T-helper 9 cell (primary cell): Measurements from ENCODE around the gene RARA.

ENCODE experiments used
- DNase-seq: peaks from one replicate; pipeline ENCODE4 v3.0.0-alpha.2; 2020

The RARA gene

DNA sequence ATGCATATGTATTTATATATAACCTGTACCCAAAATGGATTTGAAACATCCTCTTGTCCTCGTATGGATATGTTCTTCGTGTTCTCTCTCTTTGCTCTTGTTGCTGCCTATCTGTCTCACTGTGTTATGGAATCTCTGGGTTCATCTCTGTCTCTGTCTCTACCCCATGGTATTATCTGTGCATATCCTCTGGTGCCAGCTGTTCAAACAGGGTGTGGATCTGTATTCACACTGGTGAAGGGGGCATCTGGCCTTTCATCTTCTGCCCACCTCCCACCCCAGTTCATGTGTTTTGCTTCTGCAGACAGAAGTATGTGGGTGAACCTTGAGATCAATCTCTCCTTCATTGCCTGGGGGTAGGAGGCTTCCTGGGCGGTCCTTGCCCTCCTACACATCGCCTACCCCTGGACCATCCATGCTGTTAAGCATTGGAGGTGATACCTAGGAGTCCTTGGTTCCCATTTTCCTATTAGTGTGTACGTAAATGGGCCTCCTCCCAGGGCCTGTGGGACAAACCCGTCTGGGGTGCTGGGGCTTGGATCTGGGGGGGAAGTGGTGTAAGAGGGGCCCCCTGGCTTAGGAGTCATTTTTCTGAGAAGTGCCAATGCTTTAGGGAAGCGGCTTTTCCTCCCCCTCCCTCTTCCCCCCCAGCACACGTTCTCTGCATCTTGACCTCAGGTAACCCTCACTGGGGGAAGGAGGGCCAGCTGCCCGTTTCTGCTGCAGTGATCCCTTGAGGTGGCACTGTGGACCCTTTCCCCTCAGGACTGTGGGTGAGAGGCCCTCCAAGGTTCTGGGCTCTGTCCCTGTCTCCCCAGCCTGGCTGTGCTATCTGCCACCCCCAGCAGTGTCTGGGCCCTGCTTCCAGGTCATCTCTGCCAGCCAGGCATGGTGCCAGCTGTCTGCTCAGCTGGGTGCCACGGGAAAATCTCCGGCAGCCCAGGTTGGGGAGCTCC lies 21.1 kb downstream of the RARA start:
- DNase-seq = no peak

DNA sequence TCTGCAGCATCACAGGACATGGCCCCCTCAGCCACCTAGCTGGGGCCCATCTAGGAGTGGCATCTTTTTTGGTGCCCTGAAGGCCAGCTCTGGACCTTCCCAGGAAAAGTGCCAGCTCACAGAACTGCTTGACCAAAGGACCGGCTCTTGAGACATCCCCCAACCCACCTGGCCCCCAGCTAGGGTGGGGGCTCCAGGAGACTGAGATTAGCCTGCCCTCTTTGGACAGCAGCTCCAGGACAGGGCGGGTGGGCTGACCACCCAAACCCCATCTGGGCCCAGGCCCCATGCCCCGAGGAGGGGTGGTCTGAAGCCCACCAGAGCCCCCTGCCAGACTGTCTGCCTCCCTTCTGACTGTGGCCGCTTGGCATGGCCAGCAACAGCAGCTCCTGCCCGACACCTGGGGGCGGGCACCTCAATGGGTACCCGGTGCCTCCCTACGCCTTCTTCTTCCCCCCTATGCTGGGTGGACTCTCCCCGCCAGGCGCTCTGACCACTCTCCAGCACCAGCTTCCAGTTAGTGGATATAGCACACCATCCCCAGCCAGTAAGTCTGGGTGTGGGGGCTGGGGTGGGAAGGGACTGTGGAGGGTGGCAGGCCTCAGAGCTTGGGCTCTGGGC lies 22.0 kb downstream of the RARA start:
- DNase-seq = no peak

DNA sequence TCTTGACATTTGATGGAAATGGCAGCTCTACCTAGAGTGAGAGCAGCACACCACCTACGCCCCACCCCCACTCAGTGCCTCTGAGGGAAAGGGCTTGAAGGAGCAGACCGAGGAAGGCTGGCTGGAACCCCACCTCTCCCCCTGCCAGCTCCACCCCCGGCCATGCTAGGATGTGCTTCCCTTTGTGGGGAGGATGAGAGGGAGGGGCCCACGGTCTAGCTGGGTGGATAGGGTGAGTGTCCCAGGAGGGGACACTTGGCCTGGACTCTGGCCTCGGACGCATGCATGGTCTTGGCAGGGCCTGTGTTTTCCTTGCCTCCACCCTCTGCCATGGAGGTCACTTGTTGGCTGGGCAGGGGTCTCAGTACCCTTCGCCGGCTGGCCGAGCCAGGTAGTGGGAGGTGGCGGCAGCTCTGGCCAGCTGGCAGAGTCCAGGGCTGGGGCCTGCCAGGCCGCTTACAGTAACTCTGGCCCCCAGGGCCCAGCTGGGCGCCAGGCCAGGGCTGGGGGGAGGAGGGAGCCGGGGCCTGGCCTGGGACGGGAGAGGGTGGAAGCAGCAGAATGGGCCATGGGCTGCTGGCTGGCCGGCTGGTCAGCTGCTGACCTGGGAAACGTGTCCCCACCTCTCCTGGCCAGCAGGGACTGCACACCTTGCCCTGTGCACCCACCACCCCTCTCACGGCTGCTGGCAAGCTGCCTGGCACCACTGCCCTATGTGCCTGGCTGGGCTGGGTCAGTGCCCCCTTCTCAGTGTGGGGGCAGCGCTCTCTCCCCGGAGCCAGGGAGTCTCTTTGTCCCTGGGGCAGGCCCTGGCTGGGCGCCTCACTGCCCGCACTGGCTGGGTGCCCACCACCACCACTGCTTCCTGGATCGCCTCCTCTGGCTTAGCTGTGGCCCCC lies 23.0 kb downstream of the RARA start:
- no peak for DNase-seq

DNA sequence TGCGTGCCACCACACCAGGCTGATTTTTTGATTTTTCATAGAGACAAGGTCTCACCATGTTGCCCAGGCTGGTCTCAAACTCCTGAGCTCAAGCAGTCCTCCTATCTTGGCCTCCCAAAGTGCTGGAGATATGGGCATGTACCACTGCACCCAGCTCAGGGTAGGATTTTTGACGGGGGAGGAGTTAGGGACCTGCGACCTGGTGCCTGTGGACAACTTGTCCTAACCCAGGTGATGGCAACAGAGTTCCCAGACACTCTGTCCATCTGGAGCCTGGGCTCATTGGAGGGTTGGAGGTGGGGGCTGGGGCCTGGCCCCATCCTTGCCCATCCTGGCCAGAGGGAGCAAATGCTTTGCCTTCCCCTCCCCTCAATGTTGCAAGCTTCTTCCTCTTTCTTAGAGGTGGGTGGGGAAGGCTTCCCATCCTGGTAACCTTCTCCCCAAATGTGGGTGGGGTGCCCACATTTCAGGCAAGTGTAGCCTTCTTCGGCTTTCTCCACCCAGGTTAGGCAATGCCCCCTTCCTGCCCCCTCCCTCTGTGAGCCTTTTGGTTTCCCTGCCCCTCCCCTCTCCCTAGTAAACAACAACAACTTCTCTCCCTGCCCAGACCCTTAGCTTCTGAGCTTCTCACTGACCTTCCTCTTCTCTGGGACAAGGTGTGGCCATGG lies 24.9 kb downstream of the RARA start:
- no peak for DNase-seq

DNA sequence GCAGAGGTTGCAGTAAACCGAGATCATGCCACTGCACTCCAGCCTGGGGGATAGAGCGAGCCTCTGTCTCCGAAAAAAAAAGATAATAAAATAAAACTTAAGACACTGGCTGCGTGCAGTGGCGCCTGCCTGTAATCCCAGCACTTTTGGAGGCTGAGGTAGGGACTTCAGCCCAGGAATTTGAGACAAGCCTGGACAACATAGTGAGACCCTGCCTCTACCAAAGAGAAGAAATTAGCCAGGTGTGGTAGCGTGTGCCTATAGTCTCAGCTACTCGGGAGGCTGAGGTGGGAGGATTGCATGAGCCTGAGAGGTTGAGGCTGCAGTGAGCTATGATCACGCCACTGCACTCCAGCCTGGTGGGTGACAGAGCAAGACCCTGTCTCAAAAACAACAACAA lies 26.6 kb downstream of the RARA start:
- DNase-seq = no peak

DNA sequence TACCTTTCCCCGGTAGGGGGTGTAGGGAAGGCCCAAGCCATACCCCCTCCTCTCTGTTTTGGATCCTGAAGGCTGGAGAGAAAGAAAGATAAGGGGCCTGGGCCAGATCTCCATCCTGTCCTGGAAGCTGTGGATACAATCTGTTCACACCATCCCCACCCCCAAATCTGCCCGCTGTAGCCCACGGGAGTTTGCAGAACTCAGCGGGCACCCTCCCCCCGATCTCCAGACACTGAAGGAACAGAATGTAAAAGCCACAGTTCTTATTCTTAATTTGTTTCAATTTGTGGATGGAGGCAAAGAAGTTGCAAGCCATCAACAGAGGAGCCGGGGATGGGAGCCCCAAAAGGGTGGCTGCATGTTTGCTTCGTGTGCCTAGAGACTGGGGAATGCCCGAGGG lies 28.4 kb downstream of the RARA start:
- DNase-seq = no peak

DNA sequence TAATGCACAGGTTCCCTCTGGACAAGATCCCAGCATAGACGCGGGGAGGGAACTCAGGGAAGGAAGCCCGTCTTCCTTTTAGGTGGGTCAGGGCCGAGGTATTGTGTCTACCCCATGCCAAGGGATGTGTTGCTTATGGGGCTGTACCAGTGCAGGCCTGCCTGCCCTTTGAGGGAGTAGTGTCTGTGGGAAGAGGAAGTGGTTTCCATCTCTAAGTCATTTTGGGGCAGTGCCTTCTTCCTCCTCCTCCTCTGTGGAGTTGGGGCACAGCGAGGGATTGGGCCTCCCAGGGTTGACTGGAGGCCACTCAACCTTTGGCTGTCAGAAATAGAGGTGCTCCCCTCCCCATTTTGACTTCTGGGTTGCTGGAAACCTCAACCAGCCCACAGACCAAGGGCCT lies 29.1 kb downstream of the RARA start:
- DNase-seq = no peak

DNA sequence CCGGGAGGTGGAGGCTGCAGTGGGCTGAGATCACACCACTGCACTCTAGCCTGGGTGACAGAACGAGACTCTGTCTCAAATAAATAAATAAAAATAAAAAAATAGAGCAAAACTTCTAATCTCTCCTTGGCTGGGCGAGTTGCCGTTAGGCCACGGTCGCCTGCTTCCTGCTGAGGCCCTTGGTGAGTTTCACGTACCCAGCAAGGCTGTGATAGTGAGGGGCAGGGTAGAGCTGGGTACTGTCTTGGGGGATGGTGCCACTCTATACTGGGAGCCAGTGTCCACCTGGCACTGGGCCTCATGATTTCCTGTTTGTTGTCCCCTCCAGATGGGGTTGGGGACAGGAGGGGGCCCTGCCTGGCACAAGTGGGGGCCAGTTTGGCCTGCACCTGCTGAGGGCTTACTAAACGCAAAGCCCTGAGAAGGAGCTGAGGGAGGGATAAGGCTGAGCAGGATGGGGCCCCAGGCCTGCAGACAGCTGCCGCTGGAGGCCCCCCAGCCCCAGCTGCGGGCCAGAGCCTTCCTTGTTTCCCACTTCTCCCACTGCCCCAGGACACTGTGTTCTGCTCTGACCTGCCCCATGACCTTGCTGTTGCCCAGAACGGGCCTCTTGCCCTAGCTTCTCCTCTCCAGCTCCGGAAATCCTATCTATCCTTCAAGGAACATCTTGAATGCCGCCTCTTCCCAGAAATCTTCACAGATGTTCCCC lies 30.1 kb downstream of the RARA start:
- no peak for DNase-seq

DNA sequence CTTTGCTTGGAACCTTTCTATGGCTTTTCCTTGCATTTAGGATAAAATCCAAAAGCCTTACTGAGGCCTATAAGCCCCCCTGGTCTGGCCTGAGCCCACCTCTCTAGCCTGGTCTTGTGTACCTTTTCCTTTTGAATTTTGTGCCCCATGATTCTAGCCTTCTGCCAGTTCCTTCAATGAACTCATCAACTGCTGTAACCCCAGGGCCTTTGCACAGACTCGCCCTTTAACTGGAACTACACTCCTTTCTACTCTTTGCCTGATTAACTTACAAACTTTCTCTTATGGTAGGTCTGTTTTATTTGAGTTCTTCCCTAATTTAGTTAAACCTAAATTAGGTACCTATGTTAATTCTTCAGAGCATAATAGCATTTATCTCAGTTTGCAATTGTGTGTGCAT lies 31.3 kb downstream of the RARA start:
- DNase-seq = no peak

DNA sequence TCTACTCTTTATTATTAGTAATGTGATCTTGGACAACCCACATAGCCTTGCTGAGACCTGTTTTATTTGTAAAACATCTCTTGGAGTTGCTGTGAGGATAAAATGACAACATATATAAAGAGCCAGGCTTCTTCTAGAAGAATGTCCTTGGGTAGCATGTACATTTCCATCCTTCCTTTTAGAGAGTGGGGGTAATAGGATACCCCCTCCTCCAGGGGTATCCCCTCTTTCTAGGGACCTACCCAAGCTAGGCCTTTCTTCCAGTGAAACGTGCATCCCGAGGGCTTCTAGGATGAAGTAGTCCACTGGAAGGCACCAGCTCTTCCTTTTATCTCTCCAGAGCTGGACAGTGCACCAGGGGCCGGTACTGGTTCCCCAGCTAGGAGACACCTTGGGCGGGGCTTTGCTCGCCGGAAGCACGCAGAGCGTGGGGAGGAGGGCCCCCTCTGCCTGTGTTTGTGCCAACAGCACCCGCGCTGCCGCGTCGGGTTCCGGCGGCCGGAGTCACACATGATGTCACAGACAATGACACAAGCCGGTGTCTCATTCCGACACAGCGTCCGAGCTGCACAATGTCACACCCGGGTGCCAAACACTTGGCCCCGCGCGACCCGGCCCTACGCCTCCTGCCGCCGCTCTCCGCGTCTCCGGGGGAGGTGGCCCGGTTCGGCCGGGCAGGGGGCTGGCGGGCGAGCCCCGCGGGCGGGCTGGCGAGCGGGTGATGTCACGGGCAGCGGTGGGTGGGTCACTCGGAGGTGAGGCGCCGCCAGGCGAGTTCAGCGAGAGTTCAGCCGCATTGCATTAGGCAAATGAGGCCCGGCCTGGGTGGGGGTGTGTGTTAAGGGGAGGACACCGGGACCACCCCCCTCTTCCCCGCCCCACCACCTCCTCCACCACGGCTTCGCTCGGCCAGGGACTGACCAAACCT lies 32.2 kb downstream of the RARA start:
- DNase-seq = peak; percentile 82

DNA sequence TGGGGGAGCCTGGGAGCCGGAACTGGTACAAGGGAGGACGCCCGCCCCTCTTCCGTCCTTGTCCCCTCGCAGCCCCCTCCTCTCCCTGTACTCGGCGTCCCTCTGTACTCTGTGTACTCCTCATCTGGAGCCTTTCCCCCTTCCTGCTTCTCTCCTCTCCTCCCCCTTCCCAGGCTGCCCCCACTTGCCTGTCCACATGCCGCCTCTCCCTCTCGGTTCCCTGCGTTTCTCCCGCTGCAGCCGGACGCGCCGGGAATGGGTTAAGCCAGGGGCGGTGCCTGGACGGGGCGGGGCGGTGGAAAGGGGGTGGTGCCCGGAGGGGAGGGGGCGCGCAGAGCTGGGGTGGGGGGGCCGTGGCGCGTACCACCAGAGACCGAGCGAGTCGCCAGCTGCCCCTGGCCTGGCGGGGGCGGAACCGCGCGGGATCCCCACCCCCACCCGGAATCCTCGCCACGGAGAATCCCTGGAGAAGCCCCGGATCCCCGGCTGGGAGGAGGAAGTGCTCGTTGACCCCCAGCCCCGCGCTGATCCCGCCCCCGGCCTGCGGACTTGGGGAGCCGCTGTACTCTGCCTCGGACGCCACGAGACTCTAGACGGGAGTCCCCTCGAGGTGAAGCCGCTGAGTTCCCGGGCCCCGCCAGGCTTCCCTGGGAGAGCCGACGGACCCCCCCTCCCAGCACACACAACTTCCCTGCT lies 33.0 kb downstream of the RARA start:
- peak; percentile 37 for DNase-seq

DNA sequence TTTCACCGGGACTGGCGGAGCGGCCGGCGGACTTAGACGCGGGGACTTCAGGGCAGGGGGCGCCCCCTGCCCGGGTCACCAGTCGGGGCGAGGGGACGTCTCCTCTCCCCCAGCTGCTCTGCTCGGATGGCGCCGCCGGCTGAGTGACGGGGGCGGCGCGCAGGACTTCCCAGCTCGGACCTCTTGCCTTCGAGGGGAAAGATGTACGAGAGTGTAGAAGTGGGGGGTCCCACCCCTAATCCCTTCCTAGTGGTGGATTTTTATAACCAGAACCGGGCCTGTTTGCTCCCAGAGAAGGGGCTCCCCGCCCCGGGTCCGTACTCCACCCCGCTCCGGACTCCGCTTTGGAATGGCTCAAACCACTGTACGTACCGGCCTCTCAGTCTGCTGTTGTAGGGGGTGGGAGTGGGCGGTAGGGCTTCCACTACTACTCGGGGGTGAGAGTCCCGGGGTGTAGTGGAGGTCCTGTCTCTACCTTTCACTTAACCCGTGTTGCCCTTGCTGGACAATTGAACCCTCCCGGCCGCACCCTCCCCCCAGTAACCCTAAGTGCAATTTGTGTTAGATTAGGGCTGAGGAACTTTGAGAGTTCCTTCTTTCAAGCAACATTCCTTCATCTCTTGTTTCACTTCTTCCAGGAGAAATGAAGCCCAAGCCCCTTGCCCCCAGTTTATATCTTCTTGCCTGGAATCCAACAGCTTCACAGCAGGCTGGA lies 33.7 kb downstream of the RARA start:
- DNase-seq = no peak

DNA sequence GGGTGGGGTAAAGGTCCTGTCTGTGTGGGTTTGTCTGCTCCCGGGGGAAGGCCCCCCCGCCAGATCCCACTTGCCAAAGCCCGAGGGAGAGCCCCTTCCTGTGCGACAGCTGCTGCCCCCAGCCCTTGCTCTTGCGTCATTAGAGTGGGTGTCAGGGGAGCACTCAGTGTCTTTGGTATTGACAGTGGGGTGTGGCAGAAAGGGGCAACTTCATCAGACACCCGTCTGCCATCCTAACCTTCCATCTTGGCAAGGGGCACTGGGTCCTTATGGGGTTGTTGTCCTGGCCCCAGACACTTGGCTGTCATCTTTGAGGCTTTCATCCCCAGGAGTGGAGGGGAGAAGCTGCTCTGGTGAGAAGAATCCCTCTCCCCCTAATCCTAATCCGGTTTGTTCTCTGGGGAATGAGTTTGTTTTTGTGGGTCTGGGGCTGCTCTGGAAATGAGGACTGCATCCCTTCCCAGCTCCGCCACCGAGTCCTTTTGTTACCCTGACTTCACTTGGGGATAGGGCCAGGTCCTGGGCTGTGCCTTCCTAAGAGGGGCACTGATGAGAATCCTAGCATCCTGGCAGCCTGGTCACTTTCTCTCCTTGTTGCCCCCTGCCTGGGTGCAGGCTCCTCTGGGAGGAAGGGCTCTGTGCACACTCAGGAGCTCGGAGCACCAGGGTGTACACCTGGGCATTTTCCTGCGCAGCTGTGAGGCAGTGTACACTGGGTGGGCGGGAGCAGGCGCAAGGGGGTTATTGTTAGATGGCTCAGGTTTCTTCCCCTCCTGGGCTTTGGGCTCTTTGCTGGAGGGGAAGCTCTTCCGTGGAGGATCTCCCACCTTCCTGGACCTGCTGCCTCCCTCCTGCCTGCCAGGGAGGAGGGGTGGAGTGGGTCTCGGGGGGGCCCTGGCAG lies 34.5 kb downstream of the RARA start:
- DNase-seq = no peak

DNA sequence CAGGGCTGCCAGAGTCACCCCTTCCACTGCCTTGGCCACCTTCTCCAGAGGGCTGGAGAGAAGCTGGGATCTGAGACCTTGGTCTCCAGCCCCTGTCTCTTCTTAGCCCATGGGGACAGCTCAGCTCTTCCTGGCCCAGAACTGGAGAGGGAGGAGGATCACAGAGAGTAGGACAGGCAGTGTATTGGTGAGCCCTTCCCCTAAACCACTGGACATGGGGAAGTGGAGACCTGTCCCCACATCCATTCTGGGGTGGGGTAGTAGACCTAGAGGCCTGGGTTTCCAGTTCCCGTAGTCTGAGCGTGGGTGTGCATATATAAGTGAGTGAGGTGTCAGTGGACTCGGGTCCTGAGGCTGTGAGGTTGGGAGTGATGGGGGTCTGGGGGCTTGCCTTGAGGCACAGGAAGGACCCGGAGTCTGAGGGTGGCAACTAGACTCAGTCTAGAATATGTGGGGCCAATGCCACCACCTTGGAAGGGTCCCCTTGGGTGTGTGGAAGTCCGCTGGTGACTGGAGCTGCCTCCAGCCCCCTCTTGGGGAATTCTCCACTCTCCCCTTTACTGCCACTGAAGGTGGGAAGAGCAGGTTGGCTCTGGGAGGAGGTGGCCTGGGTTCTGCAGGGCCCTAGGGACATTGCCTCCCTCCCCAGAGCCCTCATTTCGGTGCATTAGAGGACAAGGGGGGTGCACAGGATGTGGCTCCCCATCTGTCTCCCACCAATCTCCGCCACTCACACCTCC lies 35.6 kb downstream of the RARA start:
- no peak for DNase-seq

DNA sequence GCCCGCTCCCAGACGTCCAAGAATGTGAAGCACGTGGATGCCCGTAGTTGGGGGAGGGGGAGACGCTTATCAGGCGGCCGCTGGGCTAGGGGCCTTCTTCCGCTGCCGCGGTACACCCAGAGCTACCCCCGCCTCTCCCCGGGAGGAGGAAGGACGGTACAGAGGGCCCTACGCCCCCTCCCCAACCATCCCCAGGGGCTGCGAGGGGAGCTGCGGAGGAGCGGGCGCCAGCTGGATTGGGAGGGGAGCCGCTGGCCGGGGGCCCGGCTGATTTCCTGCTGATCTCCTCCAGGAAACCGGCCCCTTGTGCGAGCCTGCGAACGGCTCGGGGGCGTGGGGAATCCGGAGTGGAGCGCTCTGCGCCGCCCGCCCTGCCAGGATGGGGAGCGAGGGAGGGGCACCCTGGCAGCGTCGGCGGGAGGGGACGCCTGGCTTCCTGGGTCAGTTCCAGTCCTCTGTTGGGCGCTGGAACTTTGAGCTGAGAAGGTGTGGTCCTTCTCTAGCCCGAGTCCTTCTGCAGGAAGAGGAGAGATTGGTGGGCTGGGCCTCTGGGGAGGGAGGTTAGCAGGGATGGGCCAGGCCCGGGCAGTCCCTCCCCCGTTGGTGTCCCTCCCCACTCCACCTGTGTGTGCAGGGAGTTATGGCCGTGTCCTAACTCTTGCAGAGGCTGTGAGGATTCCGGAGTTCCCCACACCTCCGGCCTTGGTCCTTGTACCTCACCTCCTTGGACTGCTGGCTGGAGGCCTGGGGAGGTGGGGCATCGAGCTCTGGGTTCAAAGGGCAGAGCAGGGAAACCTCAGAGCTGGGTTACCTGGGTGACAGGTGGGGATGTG lies 36.4 kb downstream of the RARA start:
- DNase-seq = peak; percentile 31

DNA sequence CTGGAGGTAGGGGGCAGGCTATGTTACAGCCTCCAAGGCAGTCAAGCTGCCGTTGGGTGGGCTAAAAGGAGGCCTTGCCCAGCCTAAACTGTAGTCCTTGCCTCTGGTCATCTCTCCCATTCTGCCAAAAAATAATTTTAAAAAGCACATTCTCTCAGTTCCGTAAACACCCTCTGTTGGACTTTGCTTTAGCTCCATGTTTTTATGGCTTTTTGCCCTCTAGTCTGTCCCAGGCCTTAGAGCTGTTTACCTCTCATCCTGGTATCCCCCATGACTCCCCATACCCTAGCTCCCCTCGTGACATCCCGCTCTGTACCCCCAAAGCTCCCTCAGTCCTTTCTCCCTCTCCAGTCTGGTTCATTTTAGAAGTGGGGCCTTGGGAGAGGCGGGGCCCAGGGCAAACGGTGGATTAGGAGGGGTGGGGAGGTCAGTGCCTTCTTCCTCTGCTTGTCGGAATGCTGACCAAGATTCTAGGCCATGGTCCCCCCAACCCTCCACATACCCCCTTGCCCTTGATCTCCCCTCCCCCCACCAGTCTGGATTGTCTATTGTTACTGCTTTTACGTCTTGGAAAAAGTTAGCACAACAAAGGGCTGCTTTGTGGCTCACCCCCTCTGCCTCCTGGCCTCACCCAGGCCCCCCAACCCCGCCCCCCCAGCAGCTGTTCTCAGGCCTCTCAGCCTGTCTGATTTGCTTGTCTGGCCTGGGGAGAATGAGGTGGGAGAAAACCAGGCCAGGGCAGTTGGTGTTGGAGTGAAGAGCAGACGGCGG lies 37.2 kb downstream of the RARA start:
- DNase-seq = no peak
